Suppressor macrophage (primary cell): ENCODE measurements around the gene TRIM43.
"Not testable (repeated sequence)": the region's sequence is repeated elsewhere in the genome, so short reads cannot be mapped to it uniquely, and the experiment has no call there.

Experiments used
- DNase-seq, 4 experiments: peaks; one replicate each; pipeline ENCODE4 v3.0.0-alpha.2; 2020 to 2022
- total RNA-seq, 17 experiments: gene quantifications; one replicate each; lab custom pipeline; 2026; ENCODE audit warnings: mixed read lengths in 6 of 17, inconsistent platforms in 3 of 17; lab: John Stamatoyannopoulos, UW

Gene TRIM43
- 0 to 0.55 (median 0) reads per million in 17 experiments for total RNA-seq

GRCh38 chr2:95591701-95592100, at the start of gene TRIM43:
Gene TRIM43 (plus strand): TSS chr2:95592001. CDS start chr2:95594024, 2,023 bp downstream.
- DNase-seq: not testable (repeated sequence)

GRCh38 chr2:95551055-95551568, 40.7 kb upstream of the TRIM43 start:
- DNase-seq: no peak

GRCh38 chr2:95552911-95553310, 38.9 kb upstream of the TRIM43 start:
- no peak for DNase-seq

GRCh38 chr2:95569170-95569569, 22.6 kb upstream of the TRIM43 start:
- DNase-seq: no peak

GRCh38 chr2:95573866-95574265, 17.9 kb upstream of the TRIM43 start:
- no peak for DNase-seq

- DNase-seq: no peak
Observed at GRCh38 chr2:95574506-95574905, 17.3 kb upstream of the TRIM43 start.

GRCh38 chr2:95575857-95576256, 15.9 kb upstream of the TRIM43 start:
- no peak for DNase-seq

- DNase-seq: no peak
Observed at GRCh38 chr2:95578539-95578938, 13.3 kb upstream of the TRIM43 start.

- DNase-seq: not testable (repeated sequence)
Observed at GRCh38 chr2:95583545-95583944, 8.3 kb upstream of the TRIM43 start.

- DNase-seq: not testable (repeated sequence)
Observed at GRCh38 chr2:95584321-95584720, 7.5 kb upstream of the TRIM43 start.

GRCh38 chr2:95589777-95590536, 1.8 kb upstream of the TRIM43 start:
- DNase-seq: not testable (repeated sequence)

GRCh38 chr2:95592973-95593372, 1.2 kb downstream of the TRIM43 start:
- not testable (repeated sequence) for DNase-seq

GRCh38 chr2:95595012-95595411, 3.2 kb downstream of the TRIM43 start:
- DNase-seq: not testable (repeated sequence)

GRCh38 chr2:95601301-95601700, 9.5 kb downstream of the TRIM43 start:
- not testable (repeated sequence) for DNase-seq

- DNase-seq: not testable (repeated sequence)
Observed at GRCh38 chr2:95602146-95602545, 10.3 kb downstream of the TRIM43 start.

GRCh38 chr2:95608356-95608755, 16.6 kb downstream of the TRIM43 start:
- not testable (repeated sequence) for DNase-seq

GRCh38 chr2:95609764-95610163, 18.0 kb downstream of the TRIM43 start:
- DNase-seq: not testable (repeated sequence)

GRCh38 chr2:95613048-95613447, 21.2 kb downstream of the TRIM43 start:
- not testable (repeated sequence) for DNase-seq

GRCh38 chr2:95622728-95623127, 30.9 kb downstream of the TRIM43 start:
- DNase-seq: not testable (repeated sequence)

- not testable (repeated sequence) for DNase-seq
Observed at GRCh38 chr2:95630987-95631386, 39.2 kb downstream of the TRIM43 start.

- DNase-seq: not testable (repeated sequence)
Observed at GRCh38 chr2:95633626-95634259, 41.9 kb downstream of the TRIM43 start.

- not testable (repeated sequence) for DNase-seq
Observed at GRCh38 chr2:95640515-95641288, 48.9 kb downstream of the TRIM43 start.

- DNase-seq: not testable (repeated sequence)
Observed at GRCh38 chr2:95641289-95641575, 49.4 kb downstream of the TRIM43 start.
